WERI-Rb-1 (cell line): Measurements from ENCODE around the gene KCND2.
"Not testable (repeated sequence)": the region's sequence is repeated elsewhere in the genome, so short reads cannot be mapped to it uniquely, and the experiment has no call there.

Experiments used
- DNase-seq: peaks from one replicate; pipeline ENCODE4 v3.0.0-alpha.2; 2020
- H3K27ac ChIP-seq: fragments of 250-450 bp; sonication (Bioruptor Pico); 2 replicates; pipeline ENCODE4 v1.5.1; 2020; ENCODE audit warnings: mild to moderate bottlenecking, moderate library complexity
- H3K27me3 ChIP-seq: fragments of 250-450 bp; sonication (Bioruptor Pico); 2 replicates; pipeline ENCODE4 v1.5.1; 2021; ENCODE audit warnings: mild to moderate bottlenecking, low read depth, moderate library complexity; ENCODE audit not compliant: insufficient read depth, severe bottlenecking
- H3K36me3 ChIP-seq: fragments of 250-450 bp; sonication (Bioruptor Pico); 2 replicates; pipeline ENCODE4 v1.5.1; 2020; ENCODE audit warnings: mild to moderate bottlenecking, moderate library complexity
- H3K4me3 ChIP-seq: 2 replicates; pipeline ENCODE4 v1.5.1; 2011; ENCODE audit warnings: low read depth, mild to moderate bottlenecking, control low read depth, low read length
- H3K9me3 ChIP-seq: fragments of 250-450 bp; sonication (Bioruptor Pico); 2 replicates; pipeline ENCODE4 v1.5.1; 2021; ENCODE audit warnings: mild to moderate bottlenecking, moderate library complexity; ENCODE audit not compliant: severe bottlenecking
- TF ChIP-seq, protein P1 (sequence below): IDR thresholded peaks from 2 replicates; pipeline ENCODE4 v1.5.1; 2011; ENCODE audit warnings: low read depth, mild to moderate bottlenecking, control low read depth, inconsistent platforms, low read length

KCND2 gene

DNA sequence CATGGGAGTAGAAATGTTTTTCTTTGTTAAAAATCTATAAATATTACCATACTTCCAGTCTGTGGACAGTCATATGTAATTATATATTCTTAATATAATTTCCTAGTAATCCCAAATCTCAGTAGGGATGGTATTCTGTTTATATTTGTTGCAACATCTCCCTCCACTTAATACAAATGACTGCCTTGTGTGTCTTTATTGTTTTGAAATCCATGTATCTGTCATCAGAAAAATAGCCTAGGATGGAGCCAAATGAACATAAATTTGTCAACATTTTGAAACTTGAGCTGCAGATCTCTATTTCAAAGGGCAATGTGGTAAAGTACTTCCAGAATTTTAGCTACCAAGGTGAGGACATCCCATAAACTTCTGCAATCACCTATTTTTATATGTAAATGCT lies 294.2 kb downstream of the KCND2 start:
- TF ChIP-seq, protein P1, sequence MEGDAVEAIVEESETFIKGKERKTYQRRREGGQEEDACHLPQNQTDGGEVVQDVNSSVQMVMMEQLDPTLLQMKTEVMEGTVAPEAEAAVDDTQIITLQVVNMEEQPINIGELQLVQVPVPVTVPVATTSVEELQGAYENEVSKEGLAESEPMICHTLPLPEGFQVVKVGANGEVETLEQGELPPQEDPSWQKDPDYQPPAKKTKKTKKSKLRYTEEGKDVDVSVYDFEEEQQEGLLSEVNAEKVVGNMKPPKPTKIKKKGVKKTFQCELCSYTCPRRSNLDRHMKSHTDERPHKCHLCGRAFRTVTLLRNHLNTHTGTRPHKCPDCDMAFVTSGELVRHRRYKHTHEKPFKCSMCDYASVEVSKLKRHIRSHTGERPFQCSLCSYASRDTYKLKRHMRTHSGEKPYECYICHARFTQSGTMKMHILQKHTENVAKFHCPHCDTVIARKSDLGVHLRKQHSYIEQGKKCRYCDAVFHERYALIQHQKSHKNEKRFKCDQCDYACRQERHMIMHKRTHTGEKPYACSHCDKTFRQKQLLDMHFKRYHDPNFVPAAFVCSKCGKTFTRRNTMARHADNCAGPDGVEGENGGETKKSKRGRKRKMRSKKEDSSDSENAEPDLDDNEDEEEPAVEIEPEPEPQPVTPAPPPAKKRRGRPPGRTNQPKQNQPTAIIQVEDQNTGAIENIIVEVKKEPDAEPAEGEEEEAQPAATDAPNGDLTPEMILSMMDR, result no peak

DNA sequence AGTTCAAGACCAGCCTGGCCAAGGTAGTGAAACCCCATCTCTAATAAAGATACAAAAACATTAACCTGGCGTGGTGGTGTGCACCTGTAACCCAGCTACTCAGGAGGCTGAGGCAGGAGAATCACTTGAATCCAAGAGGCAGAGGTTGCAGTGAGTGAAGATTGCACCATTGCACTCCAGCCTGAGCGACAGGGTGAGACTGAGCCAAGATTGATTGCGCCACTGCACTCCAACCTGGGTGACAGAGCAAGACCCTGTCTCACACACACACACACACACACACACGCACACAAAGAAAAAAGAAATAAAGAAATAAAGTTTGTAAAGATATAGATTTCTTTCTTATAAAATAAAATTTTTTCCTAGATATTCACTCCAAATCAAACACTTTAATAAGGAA lies 305.7 kb downstream of the KCND2 start:
- H3K4me3 ChIP-seq, H3K36me3 ChIP-seq, DNase-seq: not testable (repeated sequence)

More for the DNA sequence above, 294.2 kb downstream of the KCND2 start:
- Histone ChIP-seq H3K36me3 (no peaks in the 10 kb centered on the region), H3K27me3 (no peaks in the 10 kb centered on the region), H3K27ac (no peak overlapping the region), H3K9me3 (no peaks in the 10 kb centered on the region), H3K4me3 (no peak overlapping the region)
- no peak for DNase-seq

DNA sequence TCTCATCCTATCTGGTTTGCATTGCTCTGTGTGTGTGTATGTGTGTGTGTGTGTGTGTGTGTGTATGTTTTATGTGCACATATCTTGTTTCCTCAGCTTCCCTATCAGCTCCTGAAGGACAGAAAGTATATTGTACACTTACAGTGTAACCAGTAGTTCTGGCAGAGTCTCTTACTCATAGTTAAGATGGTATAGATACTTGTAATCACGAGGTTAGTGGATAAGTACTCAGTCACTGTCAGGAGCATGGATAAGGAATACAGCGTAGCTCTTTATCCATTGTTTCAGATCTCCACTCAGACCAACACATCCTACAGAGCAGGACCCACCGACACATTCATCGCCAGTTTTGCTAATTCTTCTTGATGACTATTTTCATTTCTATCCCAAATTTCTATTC lies 309.9 kb downstream of the KCND2 start:
- H3K27me3 ChIP-seq, result no peaks in the 10 kb centered on the region
- H3K4me3 ChIP-seq, result no peak overlapping the region
- H3K9me3 ChIP-seq, result no peaks in the 10 kb centered on the region
- no peaks in the 10 kb centered on the region for H3K36me3 ChIP-seq
- no peak for DNase-seq
- TF ChIP-seq, protein P1, result no peak
- H3K27ac ChIP-seq, result no peak overlapping the region

More for the DNA sequence above, 305.7 kb downstream of the KCND2 start:
- not testable (repeated sequence) for H3K9me3 ChIP-seq, H3K27me3 ChIP-seq, H3K27ac ChIP-seq

DNA sequence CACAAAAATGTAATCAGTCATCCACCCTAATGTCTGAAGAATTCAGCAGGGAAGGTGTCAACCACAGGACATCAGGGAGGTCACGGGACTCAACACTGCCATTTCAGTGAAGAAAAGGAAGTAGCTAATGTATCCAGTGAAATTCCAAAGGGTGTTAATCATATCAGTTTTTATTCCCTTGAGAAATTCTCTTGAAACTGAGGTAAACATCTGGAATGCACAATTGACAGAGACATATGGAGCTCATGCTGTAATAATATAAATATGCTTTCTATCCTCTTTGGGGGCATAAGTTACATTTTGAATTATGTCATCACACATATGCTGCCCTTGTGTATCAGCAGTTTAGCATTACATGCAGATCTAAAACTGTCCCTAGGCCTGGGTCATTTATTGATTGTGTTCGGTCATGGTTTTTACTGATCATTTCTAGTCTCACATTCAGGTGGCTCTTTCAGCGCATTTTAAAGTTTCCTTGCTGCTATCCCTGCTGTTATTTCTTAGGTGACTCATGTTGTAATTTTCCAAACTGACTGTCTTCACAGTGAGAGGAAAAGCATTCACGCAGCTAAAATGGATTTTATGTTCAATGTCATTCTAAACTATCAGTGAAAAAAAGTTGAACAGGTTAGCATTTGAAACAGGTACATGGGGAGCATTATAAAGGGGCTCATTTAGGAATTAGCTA lies 311.1 kb downstream of the KCND2 start:
- no peak for DNase-seq
- Histone ChIP-seq H3K27me3 (no peaks in the 10 kb centered on the region), H3K36me3 (no peaks in the 10 kb centered on the region), H3K27ac (no peak overlapping the region), H3K9me3 (no peaks in the 10 kb centered on the region), H3K4me3 (no peak overlapping the region)
- TF ChIP-seq, protein P1, result no peak

DNA sequence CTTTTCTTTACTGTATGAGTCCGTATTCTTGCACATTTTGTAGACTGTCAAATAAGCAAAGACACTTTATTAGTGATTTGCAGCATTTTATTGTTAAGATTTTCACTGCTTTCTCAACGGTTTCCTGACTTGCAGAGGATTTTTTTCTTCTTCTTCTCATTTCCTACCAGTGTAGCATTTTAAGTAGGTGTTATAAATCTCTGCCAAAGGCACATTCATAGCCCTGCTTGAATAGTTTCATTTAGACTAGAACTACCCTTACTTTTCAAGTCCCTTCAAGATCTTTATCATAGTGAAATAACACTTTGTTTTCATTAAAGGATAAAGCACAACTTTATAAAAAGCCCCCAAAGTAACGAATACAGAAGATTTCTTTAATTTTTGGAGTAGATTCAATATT lies 313.6 kb downstream of the KCND2 start:
- no peak for DNase-seq
- H3K36me3 ChIP-seq, result no peaks in the 10 kb centered on the region
- no peak overlapping the region for H3K27ac ChIP-seq
- no peaks in the 10 kb centered on the region for H3K27me3 ChIP-seq
- H3K4me3 ChIP-seq, result no peak overlapping the region
- TF ChIP-seq, protein P1, result no peak
- no peaks in the 10 kb centered on the region for H3K9me3 ChIP-seq

DNA sequence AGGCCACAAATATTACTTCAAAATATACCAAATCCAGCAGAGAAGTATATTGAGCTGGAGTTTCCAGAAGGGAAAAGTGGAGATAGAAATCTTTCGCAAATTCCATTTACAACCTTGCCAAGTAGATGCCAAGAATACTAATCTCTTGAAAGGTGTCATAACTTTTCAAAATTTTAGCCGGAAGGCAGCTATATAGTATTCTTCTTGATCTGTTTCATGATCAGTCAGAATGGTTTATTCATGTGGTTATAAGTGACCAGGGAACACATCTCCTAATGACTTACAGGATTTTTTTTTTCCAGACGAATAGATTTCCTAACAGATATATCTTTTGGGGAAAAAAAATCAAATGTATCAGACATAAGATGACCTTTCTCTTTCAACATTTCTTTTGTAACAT lies 314.3 kb downstream of the KCND2 start:
- Histone ChIP-seq H3K4me3 (no peak overlapping the region), H3K9me3 (no peaks in the 10 kb centered on the region), H3K27ac (no peak overlapping the region), H3K36me3 (no peaks in the 10 kb centered on the region), H3K27me3 (no peaks in the 10 kb centered on the region)
- TF ChIP-seq, protein P1, result no peak
- no peak for DNase-seq
